GM18526 (cell line): Measurements from ENCODE around the gene BMP7.

Source experiments
- POLR2A ChIP-seq: IDR thresholded peaks from 3 replicates; pipeline ENCODE4 v1.6.1; 2011; ENCODE audit not compliant: insufficient read length; ENCODE audit errors: extremely low read depth

The BMP7 gene

DNA sequence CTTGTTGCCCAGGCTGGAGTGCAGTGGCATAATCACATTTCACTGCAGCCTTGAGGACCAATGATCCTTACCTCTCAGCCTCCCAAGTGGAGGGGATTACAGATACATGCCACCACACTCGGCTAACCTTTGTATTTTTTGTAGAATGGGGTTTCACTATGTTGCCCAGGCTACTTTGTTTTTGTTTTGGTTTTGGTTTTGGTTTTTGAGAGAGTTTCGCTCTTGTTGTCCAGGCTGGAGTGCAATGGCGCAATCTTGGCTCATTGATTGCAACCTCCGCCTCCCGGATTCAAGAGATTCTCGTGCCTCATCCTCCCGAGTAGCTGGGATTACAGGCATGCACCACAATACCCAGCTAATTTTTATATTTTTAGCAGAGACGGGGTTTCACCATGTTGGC is 105.5 kb downstream of the BMP7 start:
- TF ChIP-seq POLR2A, result no peak

DNA sequence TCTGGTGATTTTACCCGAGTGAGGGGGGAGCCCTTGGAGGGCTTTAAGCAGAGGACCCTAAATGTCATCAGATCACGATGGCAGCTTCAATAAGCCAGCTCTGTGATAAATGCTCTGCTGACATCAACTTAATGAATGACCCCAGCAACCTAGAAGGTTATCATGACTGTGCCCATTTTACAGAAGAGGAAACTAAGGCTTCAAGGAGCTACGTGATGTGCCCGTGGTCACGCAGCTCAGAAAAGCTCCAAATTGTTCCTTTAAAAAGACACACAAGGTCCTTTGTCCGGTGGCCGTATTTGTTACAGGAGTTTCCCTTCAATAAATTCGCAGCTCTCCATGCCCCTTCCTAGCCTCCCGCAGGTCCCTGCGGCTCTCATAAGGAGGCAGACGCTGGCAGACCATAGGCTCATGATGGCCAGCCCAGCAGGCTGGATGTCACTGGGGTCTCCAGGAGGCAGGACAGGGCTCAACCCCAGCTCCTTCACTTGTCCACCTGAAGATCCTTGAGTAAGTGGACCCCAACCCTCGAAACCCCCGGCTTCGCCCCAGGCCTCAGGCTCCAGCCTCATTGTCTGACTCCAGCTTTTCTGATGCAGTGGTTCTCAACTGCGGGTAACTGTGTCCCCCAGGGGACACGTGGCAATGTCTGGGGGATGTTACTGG is 106.4 kb downstream of the BMP7 start:
- TF ChIP-seq POLR2A, result no peak

DNA sequence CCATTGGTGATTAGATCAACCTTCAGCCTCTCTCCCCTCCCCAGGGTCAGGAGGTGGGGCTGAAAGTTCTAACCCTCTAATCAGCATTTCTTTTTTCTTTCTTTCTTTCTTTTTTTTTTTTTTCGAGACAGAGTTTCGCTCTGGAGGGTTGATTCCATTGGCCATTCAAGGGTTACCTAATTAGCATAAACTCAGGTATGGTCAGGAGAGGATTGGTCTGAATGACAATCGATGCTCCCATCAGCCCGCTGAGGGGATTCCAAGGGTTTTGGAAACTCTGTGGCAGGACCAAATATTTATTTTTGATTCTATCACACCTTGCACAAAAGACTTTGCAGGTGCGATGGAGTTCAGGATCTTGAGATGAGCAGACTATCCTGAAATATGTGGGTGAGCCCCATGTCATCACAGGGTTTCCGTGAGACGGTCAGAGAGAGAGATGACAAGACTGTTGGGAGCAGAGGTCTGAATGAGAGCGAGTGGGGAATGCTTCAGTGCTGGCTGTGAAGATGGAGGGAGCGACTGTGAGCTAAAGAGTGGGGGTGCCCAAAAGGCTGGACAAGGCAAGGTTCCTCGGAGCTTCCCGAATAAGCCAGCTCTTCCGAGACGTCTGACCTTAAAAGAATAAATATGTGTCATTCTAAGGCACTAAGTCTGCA is 107.1 kb downstream of the BMP7 start:
- TF ChIP-seq POLR2A, result no peak

DNA sequence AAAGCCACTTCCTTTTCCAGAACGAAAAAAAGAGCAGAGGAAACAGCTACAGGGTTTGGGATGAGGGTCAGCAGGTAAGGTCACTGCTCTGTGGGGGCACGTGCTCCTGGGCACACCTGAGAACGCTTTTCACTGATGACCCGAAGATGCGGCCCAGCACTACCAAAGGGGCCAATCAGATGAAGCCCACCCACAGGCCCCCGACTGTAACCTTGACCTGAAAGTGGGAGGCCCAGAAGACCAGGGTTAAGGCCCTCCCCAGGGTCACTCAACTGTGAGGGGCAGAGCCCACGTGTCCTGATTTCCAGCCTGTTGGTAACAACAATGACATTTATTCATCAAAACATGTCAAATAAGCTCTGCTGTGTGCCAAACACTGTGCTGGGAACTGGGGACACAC is 108.0 kb downstream of the BMP7 start:
- TF ChIP-seq POLR2A, result no peak

DNA sequence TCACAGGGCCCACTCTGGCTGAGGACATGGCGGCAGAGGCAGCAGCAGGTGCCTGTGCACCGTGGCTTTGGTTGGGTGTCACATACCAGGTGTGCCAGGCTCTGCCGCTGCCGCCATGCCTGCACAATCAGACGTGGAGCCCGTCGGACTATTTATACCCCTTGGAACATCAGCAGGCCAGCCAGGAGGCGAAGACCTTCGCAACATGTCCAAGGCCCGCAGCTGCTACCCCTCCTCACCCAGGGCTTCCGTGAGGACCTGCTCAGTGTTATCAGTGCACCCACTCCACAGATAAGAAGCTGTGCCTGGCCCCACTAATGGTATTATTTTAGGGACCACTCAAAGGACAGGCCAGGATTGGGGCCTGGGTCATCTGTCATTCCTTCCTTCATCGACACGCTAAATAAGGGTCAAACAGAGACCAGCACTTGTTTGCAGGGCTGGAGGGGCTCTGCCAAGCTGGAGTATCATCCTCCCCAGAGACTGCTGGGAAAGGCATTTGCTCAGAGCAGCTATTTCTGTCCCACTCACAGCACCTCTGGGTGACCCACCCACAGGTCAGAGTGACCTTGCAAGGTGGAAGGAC is 109.2 kb downstream of the BMP7 start:
- no peak for TF ChIP-seq POLR2A

DNA sequence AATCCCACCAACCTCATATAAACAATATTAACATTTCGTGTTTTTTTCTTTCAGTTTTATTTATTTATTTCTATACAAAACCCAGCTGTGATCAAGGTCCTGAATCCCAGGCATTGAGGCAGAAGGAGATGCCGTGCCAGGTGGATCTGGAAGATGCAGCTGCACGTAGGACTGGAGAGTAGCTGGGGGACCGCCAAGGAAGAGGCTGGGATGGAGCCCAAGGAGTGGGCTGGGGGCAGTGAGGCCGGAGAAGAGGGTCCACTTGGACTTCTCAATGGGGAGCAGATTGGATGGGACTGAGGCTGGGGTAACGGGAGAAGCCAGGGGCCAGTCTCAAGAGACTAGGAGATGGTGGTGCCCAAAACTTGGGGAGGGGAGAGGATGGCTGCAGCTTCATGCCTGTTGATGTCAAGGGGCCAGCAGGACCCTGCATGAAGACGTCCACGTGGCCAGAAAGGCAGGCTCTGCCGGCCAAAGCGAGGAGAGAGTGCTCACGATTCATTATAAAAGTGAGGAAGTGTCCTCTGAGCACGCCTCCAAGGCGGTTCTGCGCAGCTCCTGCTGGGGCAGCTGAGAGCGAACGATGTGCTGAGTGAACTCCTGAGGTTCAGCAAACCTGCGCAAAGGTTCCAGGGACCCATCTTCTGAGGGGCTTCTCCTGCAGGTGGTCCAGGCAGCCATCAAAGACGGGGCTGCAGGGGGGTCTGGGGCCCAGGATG is 110.3 kb downstream of the BMP7 start:
- no peak for TF ChIP-seq POLR2A

DNA sequence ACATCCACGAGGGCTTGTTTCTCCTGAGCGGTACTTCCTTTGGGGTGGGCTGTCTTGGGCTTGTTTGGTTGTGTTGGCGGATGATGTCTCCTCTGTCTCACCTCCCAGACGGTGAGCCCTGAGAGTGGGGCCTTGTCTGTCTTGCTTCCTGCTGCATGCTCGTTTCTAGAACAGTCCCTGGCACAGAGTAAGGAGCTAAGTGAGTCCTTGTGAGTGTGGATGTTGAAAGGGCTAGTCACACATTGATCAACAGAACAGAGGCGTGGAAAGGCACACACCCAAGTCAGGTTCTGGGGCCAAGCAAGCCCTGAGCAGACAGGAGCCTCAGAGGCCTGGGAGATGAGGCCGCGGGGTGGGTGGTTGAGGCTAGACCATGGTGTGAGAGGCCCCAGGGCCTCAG is 111.0 kb downstream of the BMP7 start:
- TF ChIP-seq POLR2A, result no peak

DNA sequence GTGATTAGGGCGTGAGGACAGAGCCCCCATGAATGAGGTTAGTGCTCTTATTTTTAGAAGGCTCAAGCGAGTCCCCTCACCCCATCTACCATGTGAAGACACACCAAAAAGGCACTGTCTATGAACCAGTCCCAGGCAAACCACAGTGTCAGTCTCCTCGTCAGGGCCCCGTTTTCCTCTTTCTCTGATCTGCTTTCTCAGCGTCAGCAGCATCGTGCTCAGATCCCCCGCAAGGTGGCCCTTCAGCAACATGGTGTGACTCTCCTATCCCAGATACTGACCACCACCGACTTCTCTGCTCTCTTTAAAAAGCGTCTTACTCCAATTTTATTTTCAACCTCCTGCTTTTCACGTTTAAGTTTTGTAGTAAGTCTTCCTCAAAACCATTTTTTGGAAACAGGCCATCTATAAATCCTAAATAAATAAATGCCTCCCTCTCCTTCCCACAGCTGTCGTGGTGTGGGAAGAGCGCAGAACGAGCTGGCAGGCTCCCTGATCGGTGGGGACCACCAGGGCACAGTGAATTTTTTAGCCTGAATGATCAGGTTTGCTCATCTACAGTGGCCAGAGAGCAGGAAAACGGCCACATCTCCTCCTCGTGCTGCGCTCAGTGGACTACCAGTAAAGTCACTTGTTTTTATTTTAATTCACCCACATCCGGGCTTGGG is 113.1 kb downstream of the BMP7 start:
- TF ChIP-seq POLR2A, result no peak

DNA sequence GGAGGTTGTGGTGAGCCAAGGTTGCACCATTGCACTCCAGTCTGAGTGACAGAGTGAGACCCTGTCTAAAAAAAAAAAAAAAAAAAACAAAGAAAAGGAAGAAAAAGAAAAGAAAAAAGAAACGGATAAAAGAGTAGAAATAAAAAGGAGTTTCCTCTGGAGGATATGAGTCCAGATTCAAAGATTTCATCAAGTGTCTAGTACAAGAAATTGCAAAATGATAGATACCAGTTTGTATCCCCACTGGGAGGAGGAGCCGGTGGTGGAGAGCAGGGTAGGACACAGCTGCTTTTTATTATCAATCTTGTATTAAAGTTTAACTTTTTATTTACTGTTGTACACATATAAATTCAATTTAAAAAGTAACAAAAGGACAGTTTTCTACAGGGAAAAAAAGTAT is 113.9 kb downstream of the BMP7 start:
- TF ChIP-seq POLR2A, result no peak

DNA sequence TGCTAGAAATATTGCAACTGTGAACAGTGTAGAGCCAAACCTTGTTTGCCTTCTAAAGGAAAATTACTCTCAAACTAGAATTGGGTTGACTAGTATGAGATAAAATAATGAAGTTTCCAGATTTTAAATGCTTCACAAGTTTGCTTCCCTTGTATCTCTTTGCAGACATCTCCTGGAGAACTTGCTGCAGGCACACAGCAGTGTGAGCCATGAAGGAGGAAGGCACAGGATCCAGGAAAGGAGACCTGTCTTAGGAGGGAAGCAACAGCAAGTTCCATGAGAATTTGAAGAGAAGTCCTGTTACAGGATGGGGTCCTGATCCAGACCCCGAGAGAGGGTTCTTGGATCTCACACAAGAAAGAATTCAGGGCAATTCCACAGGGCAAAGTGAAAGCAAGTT is 115.9 kb downstream of the BMP7 start:
- TF ChIP-seq POLR2A, result no peak

DNA sequence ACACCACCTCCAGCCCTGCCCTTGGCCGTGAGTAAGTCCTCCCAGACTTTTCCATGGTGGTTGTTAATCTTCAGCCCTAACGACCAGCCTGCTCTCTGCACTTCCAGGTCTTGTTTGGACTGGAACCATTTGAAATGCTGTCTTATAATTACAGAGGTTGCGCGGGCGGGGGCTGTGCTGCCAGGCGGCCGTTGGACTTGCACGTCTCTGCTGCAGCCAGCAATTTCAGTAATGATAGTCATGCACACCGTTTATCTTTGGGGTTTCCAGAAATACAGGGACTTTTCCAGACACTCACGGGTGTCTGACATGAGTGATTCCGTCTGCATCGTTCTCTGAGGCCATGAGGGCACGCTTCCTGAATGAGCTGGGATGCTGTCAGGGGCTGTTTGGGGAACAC is 118.2 kb downstream of the BMP7 start:
- TF ChIP-seq POLR2A, result no peak

DNA sequence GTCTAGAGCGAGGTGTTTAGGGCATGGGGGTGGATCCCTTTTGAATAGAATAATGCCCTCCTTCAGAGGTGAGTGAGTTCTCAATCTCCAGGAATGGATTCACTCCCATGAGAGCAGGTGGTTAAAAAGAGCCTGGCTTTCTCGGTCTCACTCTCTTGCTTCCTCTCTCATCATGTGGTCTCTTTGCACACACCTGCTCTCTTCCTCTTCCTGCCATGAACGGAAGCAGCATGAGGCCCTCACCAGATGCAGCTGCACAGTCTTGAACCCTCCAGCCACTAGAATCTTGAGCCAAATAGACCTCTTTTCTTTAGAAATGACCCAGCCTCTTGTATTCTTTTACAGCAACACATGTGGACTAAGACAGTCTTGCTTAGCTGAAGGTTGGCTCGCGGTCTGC is 119.3 kb downstream of the BMP7 start:
- no peak for TF ChIP-seq POLR2A

DNA sequence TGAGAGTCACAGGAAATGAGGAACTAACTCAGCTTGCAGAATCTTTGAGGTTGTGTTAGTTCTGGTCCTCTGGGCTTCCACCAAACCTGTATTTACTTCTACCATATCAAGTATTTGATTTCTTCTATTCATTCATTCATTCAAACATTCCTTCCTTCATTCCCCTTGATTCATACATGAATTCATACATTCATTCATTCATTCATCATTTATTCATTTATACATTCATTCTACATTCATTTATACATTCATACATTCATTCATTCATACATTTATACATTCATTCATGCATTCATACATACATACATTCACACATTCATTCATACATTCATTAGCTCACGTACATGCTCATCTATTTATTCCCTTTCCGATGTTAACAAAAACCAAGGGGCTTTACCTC is 120.3 kb downstream of the BMP7 start:
- no peak for TF ChIP-seq POLR2A

DNA sequence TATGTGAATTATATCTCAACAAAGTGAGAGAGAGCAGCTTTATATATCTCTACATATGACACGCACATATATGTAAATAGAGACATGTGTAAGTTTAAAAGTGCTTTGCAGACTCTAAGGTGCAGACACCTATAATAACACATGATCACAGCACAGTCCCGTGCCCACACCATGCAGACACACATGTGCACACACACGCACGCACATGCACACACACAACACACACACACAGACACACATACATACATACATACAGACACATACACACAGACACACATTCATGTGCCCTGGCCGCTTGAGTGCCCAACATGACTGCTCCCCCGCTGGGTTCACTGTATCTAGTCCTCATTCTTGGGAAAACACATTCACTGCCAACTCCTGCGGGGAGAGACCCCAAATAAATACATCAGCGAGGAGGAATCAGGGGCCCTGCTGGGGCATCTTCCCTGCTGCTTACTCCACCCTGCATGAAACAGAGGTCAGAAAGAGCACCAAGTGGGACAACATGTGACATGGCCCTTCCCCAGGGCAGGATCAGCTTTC is 121.3 kb downstream of the BMP7 start:
- TF ChIP-seq POLR2A, result no peak

DNA sequence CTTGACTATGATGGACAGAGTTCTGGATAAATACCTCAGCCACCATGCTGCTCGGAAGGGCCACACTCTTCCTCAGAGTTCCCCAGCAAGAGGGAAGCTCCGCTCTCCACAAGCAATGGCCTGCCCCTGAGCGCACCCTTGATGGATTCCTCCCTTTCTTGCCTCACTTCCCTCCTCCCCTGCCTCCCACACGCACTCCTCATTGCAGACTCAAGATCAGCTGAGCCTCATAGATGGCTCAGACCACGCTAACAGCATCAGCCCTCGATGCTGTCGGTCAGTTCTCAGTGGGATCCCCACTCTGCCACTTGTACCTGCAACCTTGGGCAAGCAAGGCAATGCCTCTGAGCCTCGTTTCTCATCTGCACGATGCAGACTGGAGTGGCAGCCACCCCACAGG is 123.3 kb downstream of the BMP7 start:
- TF ChIP-seq POLR2A, result no peak

DNA sequence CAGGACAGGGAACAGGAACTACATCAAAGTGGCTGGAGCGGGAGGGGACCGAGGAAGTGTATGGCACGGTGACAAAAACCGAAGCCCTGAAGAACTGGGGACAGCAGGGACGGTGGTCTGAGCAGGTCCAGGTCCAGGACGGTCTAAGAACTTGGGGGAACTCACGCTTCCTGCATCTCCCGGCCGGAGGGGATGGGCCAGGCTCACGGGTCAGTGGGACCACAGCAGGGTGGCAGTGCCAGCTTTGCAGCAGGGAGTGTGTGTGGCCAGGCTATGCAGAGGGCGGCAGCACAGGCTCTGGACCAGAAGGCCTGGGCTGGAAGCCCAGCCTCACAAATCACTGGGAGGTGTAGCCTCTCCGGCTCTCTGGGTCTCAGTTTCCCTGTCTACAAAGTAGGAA is 123.8 kb downstream of the BMP7 start:
- TF ChIP-seq POLR2A, result no peak

DNA sequence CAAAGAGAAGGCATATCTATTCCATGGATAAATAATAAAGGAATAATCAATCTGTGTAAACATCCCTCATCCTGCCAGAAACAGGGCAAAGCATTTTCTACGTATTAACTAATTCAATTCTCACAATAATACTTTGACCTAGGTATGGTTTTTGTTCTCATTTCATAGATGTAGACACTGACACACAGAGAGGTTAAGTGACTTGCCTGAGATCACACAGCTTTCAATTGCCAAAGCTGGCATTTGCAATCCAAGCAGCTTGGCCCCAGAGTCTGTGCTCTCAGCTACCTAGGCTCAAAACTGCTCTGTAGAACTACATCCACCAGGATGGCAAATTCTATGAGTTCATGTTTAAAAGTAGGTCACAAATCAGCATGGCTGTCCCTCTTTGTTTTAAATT is 124.9 kb downstream of the BMP7 start:
- no peak for TF ChIP-seq POLR2A
